CD4-positive, alpha-beta T cell treated with Interleukin-6 at 100 ng/mL for 8 hours (primary cell): Measurements from ENCODE around the gene CHAT.

Experiments used
- DNase-seq: peaks from one replicate; pipeline ENCODE4 v3.0.0-alpha.2; 2020; ENCODE audit warnings: mixed read lengths, low spot score

The CHAT gene

DNA sequence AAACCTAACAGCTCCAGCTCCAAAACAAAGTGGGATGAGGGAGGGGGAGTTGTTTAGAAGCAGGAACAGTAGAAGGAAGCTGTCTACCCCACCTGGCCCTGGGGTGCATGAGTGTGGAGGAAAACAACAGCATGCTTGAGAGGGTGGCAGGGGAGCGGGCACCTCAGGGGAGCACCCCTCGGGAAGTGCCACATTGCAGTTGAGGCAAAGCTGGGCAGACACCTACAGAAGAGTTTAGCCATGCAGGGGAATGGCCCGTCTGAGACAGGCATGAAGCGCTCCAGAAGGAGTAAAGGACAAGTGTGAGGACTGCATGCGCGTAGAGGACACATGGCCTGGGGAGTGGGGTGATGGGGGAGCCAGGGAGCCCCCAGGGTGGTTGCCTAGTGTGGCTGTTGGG, 18.1 kb downstream of the CHAT start:
- no peak for DNase-seq

DNA sequence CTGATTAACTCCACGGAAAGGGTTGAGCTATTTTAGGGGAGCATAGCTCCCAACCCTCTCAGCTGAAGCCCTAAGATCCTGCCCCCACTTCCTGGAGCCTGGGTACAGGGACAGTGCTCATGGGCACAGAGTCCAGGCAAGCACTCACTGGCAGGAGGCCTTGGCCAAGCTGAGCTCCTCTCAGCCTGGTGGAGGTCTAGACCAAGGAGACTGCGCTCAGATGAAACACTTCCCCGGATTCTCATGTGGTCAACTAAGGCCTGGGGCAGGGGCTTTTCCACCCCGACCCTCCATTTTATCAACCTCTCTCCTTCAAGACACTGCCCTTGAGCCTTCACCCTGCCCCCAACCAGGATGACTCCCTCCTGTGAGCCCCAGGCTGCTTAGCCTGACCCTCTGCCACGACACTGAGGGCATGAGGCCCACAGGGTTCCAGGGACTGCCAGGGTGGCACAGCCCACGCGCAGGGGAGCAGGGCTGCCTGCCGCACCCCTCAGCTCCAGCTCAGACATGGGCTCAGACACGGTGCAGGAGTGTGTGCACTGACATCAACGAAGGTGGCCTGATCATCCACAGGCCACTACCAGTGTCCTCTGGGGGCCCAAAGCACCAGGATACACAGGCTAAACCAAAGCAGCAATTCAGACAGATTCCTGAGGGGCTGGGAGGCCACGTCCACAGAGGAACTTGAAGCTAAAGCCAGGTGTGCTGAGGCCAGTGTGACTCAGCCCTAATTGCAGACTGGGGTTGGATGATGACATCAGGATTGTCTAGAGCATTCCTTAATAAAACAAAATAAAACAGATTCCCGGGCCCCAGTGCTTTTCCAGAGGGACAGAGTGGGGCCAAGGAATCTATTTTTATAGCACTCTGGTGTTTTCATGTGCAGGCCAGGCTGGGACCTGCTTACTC, 18.8 kb downstream of the CHAT start:
- no peak for DNase-seq

DNA sequence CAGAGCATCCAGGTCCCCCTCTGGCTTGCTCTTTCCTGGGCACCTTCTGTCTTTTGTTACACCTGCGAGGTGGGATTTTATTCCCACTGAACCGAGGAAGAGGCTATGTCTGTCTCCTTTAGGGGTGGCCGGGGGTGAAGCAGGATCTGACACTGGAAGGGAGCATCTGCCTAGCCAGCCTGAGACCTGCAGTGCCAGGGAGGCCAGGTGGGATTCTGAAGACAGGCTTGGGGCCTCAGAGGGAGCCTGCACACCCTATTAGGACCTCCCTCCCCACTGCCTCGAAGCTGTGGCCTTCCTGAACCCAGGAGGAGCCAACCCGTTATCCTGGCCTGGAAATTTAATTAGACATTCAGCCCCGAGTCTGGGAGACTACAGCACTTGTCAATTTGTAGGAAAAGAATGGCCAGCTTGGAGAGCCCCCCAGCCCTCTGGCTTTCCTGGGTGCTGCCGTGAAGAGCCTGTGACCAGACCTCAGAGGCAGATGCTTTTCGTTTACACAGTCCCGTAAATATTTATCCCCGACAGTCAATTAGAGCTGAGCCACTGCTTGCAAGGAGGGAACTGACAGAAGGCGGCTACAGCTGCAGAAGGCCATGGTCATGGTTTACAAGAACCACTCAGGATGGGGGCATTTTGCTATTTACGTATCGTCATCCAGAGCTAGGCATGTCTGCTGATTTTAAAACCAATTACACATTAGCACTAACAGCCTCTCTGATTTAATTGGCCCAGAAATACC, 19.7 kb downstream of the CHAT start:
- DNase-seq = no peak

DNA sequence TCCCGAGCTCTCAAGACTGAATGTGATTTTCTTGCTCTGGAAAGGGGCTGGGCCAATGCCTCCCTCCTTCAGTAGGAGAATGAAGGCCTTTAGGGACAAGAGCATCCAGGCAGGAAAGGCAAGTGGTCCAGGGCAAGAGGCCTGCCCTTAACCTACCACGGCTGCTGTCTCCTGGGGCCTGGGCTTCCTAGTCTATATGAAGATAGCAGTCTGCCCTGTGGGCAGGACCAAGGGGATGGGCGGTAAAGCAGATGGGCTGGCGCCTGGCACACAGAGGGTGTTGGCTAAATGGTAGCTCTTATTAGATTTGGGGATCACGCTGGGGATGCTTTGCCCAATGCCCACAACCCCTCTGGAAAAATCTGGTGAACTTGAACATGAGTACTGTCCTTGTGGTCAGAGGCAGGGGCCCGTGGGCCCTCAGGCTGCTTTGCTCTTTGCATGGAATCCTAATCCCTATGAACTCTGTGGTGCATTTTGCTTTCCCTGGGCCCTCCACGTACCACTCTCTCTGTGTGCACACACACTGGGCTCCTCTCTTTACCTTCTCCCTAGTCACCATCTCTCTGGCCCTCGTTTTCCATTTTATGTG, 20.3 kb downstream of the CHAT start:
- no peak for DNase-seq

DNA sequence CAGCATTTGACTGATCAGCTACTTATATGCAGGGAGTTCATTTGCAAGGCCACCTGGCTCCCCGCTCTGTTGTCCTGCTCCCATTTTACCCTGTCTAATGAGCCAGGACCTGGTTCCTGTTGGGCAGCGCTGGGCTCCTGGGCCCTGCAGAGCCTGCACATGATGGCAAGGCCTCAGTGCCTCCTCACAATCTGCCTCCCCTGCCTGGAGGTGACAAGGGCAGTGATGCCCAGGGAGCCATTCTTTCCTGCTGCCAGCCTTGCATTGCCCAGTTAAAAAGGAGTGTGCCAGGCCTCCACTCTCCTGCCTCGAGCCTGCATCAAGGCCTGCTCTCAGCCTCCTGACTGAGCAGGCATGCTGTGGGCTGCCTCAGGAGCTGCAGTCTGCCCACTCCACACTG, 28.5 kb downstream of the CHAT start:
- no peak for DNase-seq

DNA sequence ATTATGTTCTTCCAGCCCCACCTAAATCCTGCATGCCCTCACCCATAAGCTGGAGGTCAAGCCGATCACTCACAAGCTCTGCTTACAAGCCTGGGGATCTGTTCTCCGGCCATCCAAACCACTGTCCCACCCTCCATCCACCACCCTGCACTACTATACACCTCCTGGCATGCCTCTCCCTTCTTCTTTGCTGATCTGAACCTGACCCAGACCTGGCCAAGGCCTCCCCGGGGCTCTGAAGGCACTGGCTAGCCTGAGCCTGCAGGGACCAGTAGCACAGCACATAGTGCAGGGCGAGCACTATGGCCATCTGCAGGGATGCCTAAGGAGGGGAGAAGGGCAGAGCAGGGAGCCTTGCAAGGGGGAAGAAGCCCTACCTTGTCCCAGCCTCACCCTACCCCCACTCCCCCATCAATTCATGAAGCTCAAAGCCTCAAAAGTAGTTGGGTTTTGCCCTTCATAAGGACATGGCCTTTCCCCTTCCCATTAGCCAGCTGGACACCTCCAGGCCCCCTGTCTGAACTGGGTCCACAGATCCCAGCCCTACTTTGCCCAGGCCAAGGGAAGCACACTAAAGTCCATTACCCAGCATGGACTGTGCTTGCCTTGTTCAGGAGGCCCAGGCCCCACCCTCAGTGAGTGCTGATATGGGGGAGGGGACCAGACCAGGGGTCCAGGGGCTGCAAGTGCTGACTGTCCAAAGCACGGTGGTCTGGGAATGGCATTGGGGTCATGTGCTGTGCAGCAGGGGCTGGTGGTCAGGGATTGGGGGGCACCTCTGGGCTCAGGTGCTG, 29.6 kb downstream of the CHAT start:
- DNase-seq = no peak

DNA sequence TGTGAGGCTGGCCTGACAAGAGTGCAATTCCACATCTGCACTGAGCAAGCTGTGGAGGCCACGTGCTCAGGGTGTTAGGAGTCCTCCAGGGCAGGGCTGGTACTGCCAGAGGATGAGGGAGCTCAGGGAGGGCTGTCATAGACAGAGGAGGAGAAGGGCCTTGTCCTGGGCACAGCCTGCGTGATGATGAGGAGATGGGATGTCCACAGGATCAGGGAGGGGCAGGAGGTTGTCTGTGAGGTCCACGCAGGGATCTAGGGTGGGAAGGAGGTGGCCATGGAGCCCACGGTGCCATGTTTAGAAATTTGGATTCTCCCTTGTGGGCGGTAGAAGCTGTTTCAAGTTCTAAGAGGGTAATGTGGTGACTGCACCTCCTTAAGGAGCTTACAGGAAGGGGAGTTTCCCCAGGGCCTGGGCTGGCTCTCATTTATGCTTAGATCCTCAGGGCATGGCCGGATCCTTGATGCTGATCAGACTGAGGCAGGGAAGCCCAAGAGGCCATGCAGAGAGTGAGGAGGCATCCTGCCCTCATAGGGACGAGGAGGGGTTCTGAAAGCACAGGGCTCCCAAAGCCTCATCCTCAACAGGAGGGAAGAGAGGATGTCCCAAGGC, 30.3 kb downstream of the CHAT start:
- DNase-seq = no peak

DNA sequence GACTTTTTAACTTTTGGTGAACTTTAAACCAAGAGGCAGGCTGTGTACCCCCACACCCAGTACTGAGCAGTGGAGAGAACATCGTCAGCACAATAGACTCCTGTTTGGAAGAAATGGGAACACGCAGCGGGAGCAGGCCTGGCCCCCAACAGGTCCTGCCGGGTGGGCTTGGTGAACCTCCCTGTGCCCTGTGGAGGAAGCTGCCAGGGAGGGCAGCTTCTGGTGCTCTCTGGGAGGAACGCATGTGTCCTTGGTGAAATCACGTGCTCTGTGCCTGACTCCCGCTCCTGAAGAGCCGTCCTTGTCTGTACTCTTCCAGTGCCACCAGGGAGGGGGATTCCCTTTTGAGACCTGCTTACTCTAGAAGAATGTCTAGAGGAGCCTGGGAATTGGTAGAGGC, 31.6 kb downstream of the CHAT start:
- DNase-seq = no peak

DNA sequence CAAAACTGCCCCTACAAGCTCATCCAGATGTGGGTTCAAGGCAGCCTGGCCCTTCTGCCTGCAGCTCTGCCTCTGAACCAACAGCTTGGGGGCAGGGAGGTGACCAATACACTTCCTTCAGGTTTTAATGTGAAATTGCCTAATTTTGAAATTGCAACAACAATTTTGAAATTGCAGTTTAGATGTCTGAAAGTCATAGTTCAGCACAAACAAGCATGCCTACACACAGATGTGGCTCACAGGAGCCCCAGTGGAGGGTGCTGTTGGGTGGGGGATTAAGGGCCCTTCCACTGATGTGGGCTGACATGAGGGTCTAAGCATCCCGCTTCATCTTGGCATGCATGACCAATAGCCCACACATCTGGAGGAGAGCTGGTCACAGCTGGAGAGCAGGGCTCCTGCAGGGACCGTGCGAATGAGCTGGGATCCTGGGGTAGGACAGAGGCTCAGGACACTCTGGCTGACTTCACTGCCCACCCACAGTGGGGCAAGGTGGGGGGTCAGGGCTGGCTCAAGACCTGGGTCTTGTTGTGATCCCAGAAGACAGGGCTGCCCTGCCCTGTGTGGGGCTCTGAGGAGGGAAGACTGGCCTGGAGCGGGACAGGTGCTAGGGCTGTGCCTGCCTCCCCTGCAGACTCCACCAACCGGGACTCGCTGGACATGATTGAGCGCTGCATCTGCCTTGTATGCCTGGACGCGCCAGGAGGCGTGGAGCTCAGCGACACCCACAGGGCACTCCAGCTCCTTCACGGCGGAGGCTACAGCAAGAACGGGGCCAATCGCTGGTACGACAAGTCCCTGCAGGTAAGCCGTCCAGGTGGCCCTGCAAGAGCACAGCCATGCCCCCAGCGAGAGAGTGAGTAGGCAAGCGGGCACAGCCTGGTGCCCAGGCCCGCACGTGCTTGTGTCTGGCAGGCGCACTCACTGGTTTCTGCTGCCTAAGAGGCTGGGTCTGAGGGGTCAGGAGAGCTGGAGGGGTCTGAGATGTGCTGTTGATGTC, 32.3 kb downstream of the CHAT start:
- no peak for DNase-seq

DNA sequence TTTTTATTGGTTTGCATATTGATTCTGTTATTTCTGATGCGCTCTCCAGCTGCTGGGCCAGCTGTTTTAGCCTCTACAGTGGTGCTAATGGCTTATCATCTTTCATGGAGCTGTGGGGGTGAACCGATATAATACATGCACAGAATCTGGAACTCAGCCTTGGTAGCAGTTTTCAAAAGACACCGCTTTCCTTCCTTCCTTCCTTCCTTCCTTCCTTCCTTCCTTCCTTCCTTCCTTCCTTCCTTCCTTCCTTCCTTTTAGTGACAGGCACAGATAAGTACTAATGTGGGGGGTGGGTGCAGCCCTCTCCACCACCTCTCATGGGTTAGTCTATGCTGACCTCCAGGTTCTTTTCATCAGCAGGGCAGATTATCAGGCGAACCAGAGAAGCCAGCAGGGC, 33.7 kb downstream of the CHAT start:
- no peak for DNase-seq

DNA sequence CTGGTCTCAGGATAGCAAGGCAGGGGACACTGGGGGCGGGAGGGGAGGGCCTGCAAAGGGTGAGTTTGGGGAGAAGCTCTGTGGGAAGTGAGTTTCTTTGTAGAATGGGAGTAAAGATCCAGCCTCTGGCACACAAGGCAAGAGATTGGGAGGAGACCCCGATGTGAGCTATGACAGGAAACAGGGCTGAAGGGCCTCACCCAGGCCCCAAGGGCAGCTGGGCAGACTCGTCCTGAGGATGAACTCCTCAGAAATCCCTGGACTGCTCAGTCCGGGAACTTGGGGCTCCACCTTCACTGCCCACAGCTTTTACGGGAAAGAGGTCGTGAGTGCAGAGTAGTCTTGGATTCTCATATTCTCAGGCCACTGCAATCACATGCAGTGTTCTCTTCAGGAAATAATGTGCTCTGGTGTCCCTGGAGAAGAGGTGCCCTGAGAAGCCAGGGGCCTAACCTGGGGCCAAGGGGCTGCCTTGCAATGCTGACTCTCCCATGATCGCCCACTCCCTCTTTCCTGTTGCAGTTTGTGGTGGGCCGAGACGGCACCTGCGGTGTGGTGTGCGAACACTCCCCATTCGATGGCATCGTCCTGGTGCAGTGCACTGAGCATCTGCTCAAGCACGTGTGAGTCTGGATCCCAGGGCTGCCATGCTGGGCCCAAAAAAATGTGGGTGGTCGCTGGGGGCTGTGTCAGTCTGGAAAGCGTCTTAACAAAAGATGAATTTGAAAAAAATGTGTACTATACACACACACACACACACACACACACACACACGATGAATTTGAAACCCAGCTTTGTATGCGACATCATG, 34.4 kb downstream of the CHAT start:
- DNase-seq = no peak

DNA sequence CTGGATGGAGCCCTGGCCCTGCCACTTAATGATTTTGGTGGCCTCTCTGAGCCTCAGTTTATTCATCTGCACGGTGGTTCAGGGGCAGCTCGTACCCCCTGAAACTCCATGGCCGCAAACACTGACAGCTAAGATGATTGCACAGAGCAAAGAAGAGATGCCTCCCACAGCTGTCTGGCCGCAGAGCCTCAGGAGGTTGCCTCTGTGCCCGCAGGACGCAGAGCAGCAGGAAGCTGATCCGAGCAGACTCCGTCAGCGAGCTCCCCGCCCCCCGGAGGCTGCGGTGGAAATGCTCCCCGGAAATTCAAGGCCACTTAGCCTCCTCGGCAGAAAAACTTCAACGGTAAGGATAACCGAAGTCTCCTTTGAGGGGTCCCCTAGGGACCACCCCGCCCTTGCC, 35.5 kb downstream of the CHAT start:
- DNase-seq = no peak

DNA sequence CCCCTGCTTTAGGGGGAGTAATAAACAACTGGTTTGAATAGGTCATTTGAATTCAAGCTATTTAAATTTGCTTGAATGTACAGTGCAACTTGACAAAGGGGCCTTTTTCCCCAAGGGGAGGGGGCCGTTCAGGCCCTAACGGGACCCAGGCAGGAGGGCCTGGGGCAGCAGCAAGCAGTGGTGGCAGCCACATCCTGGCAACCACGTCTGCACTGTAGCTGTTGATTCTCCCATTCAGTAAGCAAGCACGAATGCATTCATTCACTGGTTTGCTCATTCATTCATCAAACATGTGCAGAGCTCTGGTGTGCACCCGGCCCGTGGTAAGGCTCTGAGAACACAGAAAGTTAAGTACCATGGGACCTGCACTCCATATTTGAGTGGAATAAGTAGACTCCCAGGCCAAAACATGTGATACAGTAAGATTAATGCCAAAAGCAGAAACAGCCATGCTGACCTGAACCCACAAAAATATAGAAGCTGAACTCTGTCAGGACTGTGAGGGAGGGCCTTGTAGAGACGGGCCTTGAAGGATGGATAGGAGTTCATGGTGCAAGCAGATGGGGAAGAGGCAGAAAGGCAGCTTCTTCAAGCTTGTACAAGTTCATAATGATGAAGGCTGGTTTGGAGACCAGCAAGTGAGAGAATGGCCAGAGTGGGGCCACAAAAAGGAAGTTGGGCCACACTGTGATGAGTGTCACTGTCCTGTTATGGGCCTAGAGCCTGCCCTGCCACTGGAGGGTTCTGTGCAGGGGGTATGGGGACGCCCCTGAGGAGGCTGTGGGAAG, 36.3 kb downstream of the CHAT start:
- DNase-seq = no peak

DNA sequence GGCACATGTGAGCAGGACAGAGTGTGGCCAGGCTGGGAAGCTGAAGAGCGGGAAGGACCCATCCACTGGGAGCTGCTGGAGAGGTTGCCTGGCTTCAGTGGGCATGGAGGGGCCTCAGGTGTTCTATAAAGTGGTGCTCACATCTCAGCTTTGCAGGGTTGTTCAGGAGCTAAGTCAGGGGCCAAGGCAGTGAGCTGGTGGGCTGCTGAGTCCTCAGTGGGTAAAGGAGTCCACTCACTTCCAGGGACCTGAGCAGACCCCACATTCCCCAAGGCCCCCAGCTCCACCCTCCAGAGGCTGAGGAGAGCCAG, 36.8 kb downstream of the CHAT start:
- no peak for DNase-seq

DNA sequence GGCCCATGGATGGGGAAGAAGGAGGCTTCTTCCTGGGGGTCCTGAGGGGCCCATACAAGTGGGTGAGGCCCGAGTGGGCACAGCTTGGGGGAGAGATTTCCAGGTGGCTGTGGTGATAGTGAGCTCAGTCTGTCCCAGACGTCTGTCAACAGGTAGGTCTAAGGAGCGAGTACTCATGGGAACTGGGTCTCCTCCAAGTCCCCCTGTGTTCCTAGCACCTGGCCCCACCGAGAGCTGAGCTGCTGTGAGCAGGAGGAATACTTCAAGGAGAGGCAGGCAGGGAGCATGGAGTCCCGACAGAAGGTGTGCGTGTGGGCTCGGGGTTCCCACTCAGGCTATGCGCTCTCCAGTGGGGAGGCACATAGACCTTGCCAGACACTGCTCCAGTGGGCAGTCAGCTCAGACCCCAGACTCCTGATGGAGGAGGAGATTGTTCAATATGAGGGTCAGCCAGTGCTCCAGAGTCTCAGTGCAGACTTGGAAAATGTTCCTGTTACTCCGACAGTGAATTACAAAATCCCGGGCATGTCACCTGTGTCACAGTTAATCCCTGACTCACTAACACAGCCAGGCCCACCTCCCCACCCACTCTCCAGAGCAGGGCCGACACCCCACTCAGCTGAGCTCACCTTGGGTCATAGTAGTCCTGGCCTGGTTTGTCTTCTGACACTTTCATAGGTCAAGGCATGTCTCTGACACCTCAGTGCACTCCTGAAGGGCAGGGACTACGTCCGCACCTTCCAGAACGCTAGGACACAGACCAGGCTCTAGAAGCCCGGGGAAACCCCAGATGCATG, 37.4 kb downstream of the CHAT start:
- no peak for DNase-seq

DNA sequence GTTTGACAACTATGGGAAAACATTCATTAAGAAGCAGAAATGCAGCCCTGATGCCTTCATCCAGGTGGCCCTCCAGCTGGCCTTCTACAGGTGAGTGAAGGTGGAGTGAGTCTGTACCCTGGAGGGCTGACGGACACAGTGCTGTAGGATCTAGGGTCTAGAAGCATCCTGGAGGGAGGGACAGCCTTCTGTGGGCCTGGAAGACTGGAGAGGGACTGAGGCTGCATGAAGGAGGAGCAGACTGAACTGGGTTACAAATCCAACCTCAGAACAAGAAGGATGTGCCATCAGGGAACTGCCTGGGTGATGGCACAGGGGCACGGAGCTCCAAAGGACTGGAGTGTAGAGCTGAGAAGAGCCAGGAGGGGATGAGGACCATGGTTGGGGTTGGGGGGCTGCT, 38.1 kb downstream of the CHAT start:
- DNase-seq = no peak

DNA sequence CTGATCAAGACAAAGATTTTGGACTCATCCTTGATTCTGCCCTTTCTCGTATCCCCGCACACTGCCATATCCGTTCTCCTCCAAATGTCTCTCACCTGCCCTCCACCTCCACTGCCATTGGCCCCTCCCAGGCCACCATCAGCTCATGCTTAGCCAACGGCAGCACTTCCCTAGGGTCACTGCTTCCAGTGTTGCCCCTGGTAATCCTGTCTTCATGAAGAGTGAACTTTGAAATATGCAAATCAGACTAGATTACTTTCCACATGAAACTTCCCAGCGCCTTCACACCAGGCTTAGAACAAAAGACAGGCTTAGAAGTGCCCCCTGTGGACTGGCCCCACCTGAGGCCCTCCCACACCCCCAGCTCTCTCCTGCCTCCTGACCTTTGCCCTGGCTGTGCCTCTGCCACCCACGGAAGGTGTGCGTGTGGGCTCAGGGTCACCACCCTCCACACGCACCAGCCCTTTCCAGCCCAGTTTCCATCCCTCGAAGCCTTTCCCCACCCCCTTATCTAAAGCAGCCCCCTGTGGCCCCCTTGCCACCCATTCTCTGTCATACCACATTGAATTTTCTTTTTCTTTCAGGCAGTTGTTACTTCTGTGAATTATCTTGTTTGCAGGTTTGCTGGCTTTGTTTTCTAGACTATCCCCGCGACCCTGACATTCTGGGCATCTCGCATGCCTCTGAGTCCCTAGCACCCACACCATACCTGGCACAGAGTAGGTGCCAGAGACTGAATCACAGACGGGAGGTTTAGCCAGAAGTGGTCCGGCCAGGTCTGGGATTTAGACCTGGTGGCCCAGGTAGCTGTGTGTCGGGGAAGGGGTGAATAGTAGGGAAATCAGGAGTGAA, 38.8 kb downstream of the CHAT start:
- DNase-seq = no peak
